ENCODE results near the gene TRIM8. TPM values are rescaled to one million over a fixed set of nuclear protein-coding genes. Genes with fewer than 3 reads are reported as not detected.

Gene TRIM8
- total RNA-seq, 1 experiment from 2014 or later, result 37.0 TPM

DNA sequence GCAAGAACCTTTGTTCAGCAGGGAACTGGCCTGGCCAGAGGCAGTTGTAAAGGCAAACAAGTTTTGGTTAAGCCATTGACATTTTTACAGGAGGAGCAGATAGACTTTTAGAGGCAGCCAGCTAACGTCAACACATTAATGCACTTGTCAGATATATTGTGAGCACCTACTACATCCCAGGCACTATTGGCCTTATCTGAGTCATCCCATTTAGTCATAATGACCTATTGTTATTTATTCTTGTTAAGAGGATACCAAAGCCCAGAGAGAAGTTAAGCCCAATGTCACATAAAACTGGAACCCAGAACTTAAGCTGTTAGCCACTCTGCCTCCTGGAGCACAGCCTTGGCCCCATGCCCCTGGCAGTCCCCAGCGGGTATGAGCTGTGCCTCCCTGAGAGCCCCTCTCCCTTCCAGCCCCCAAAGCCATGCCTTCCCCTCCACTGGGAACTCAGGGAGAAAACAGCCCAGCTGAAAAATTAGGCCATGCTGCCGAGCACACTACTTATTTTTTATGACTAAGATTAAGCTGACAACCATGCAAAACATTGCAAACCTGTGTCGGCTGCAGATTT lies 32.7 kb upstream of the TRIM8 start:
- H3K18ac ChIP-seq (ENCODE audit: insufficient read length, low read depth, low read length), result no peak overlapping the region
- no peak overlapping the region for H3K4ac ChIP-seq (ENCODE audit: low read depth, low read length)
- H3K27me3 Mint-ChIP-seq (ENCODE audit: low read depth), result no peaks in the 10 kb centered on the region
- H2BK12ac ChIP-seq (ENCODE audit: insufficient read length, low read depth, low read length), result no peak overlapping the region
- H2BK15ac ChIP-seq (ENCODE audit: low read depth, low read length), result no peak overlapping the region
- no peak overlapping the region for H3K23ac ChIP-seq (ENCODE audit: insufficient read length, low read depth, low read length)
- no peaks in the 10 kb centered on the region for H4K20me1 ChIP-seq (ENCODE audit: control insufficient read depth, insufficient read depth, insufficient read length)
- H3K79me1 ChIP-seq (ENCODE audit: insufficient read depth, low read depth, low read length, poor library complexity, severe bottlenecking), result no peaks in the 10 kb centered on the region
- no peaks in the 10 kb centered on the region for H3K27me3 ChIP-seq (ENCODE audit: insufficient read depth, low read length)
- H3K56ac ChIP-seq (ENCODE audit: insufficient read length, low read depth, low read length), result no peak overlapping the region
- DNase-seq, result no peak
- no peak overlapping the region for H2AK5ac ChIP-seq (ENCODE audit: insufficient read length, low read length)
- no peak overlapping the region for H2AFZ ChIP-seq (ENCODE audit: low read length)
- H3K27ac Mint-ChIP-seq, result no peak overlapping the region; a peak in 1 of 7 replicates
- no peak overlapping the region for H3K9ac ChIP-seq (ENCODE audit: extremely low read depth, insufficient read length, low read length)
- H3K4me1 ChIP-seq (ENCODE audit: insufficient read depth, low read length), result no peaks in the 10 kb centered on the region
- no peak overlapping the region for H2BK20ac ChIP-seq (ENCODE audit: low read depth, low read length, poor library complexity, severe bottlenecking)
- no peak overlapping the region for H3K4me3 Mint-ChIP-seq
- no peaks in the 10 kb centered on the region for H3K79me2 ChIP-seq (ENCODE audit: insufficient read depth, low read length)
- H3K9me3 Mint-ChIP-seq, result no peaks in the 10 kb centered on the region
- no peak overlapping the region for H4K91ac ChIP-seq (ENCODE audit: insufficient read length, low read depth, low read length)
- no peak overlapping the region for H4K8ac ChIP-seq (replicated peaks; ENCODE audit: insufficient read length, low read depth, low read length)
- no peak overlapping the region for H3T11ph ChIP-seq (ENCODE audit: low read length)
- no peaks in the 10 kb centered on the region; a peak in 2 of 7 replicates for H3K36me3 Mint-ChIP-seq (ENCODE audit: insufficient read depth in 1 of 3, low read depth in 3 of 3)
- no peaks in the 10 kb centered on the region for H3K23me2 ChIP-seq (ENCODE audit: insufficient read length, low read depth, low read length, poor library complexity, severe bottlenecking)
- no peaks in the 10 kb centered on the region for H3K9me3 ChIP-seq (ENCODE audit: control insufficient read depth, low read depth, low read length)
- H3K4me2 ChIP-seq (ENCODE audit: insufficient read depth, insufficient read length, low read length), result no peak overlapping the region
- TF ChIP-seq, protein P1, sequence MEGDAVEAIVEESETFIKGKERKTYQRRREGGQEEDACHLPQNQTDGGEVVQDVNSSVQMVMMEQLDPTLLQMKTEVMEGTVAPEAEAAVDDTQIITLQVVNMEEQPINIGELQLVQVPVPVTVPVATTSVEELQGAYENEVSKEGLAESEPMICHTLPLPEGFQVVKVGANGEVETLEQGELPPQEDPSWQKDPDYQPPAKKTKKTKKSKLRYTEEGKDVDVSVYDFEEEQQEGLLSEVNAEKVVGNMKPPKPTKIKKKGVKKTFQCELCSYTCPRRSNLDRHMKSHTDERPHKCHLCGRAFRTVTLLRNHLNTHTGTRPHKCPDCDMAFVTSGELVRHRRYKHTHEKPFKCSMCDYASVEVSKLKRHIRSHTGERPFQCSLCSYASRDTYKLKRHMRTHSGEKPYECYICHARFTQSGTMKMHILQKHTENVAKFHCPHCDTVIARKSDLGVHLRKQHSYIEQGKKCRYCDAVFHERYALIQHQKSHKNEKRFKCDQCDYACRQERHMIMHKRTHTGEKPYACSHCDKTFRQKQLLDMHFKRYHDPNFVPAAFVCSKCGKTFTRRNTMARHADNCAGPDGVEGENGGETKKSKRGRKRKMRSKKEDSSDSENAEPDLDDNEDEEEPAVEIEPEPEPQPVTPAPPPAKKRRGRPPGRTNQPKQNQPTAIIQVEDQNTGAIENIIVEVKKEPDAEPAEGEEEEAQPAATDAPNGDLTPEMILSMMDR (conservative IDR thresholded peaks at IDR 0.05), result no peak
- H3K4me1 Mint-ChIP-seq, result peaks cover 10 to 12% of the 10 kb centered on the region in 2 experiments
- no peak overlapping the region for H2BK120ac ChIP-seq (ENCODE audit: low read depth, low read length, poor library complexity, severe bottlenecking)
- WGBS (ENCODE audit: extremely low coverage, insufficient read length, low lambda C conversion rate), result no CpG with 5 or more reads among the region's 4 CpGs
- H4K5ac ChIP-seq (ENCODE audit: insufficient read length, low read depth, low read length), result no peak overlapping the region
- H2BK5ac ChIP-seq (ENCODE audit: insufficient read length, low read length), result no peak overlapping the region
- H3K14ac ChIP-seq (ENCODE audit: insufficient read depth, low read length), result no peak overlapping the region
- no peak overlapping the region for H3K27ac ChIP-seq (ENCODE audit: insufficient read length, low read depth, low read length)

Measured in H9 (cell line).